DMS 273 treated with DMSO at 0.1 percent for 48 hours (cell line): ENCODE results near the gene SPAG17.

Experiments
- DNase-seq: peaks from one replicate; lab custom pipeline; 2025; lab: John Stamatoyannopoulos, UW

The SPAG17 gene

DNA sequence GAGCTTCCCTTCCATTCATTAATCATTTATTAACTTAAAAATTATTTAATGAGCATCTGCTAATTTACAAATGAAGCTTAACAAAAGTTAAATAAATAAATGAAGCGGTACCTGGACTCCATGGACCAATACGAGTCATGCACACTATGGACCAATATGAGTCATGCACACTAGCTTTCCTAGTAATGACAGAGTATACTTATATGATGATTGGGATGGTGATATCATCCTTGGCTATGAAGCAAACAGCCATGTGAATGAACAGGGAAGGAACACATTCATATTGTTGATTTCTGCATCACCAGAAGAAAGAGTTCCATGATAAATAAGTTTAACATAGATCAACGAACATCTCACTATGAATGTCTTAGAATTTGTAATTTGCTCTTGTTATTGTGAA lies 109.9 kb downstream of the SPAG17 start:
- no peak for DNase-seq

GRCh38 chr1:118073648-118074435 lies 111.2 kb downstream of the SPAG17 start:
- no peak for DNase-seq

GRCh38 chr1:118049981-118050380 lies 135.0 kb downstream of the SPAG17 start:
- DNase-seq, result no peak

DNA sequence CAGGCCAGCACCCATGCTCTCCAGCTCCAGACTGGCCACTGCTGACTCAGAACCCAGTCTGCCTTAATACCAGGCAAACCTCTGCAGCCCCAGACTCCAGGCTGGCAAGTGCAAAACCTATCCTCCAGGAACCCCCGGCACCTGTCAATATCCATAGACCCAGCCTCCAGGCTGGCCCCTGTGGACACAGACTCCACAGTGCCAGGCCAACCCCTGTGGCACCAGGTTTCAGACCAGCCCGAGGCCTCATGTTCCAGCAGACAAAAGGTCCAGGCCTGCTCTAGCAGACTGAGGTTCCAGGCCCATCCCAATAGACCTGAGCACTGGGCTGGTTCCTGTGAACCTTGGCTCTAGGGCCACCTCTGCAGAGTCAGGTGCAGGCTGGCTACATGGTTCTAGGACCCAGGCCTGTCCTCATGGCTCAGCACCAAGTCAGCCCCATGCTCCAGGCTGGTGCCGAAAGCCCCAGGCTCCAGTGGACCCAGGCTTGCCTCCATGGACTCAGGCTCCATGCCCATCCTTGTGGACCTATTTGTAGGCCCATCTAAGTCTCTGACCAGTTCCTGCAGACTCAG lies 137.3 kb downstream of the SPAG17 start:
- no peak for DNase-seq

- no peak for DNase-seq
These were observed 137.9 kb downstream of the SPAG17 start for GRCh38 chr1:118047006-118047649.

- DNase-seq, result no peak
These were observed 141.4 kb downstream of the SPAG17 start for GRCh38 chr1:118043624-118044023.

DNA sequence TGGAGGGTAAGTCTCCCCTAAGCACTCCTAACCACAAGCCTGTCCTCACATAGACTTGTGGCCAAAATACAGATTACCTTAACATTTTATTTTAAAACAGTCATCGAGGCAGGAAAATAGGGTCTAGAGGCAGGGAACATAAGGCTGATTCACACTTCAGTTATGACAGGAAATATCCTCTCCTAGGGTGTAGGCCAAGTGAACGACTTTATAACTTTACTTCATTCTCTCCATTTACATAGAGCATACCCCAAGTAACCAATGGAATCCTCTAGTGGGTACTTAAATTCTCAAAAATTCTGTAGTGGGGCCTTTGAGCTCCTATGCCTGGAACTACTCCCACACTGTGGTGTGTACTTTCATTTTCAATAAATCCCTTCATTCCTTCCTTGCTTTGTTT lies 142.5 kb downstream of the SPAG17 start:
- DNase-seq, result no peak

DNA sequence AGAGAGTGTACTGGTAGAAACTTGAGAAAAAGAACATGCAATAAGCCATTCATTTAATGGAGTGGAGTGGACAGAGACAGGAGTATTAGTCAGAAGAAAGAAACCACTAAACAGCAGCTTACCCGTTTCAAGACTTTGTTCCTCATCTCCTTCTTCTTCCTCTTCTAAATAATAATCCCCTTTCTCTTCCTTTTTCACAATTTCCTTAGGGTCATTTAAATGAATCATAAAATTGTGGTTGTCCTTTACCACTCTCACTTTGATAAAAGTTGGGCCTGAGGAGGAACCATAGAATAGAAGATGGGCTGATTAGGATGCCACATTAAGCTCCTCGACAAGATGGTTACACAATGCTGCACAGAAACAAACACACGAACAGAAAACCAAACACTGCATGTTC lies 145.9 kb downstream of the SPAG17 start:
- no peak for DNase-seq

DNA sequence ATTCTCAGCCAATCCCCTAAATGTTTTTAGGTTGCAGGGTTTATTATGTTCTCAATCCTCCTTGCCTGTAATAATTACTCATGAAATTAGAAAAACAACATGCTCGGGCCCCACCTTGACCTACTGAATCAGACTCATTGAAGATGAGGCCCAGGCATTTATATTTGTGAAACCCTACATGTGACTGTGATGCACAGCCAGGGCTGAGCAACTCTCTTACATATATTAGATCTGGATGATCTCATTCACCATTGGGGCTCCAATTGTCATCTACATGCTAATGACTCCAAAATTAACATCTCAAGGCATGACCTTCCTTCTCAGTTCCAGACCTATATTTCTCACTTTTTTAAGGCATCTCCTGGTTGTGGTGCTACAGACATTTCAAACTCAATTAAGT lies 152.1 kb downstream of the SPAG17 start:
- no peak for DNase-seq

DNA sequence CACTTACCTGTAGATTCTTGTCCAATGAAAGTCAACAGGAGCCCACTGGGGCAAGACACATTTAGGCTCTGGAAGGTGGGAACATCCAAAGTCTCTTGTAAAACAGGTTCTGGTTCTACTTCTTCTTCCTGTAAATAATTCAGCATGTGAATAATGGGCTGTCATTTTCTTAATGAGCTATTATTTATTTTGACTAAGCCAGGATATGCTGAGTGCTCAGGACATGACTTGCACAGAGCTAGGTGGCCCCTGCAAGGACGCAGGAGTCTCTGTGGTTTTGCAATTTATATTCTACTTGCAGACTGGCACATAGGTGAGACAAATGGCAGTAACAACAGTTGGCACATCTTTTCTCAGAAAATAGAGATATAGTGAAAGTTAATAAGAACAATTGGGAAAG lies 156.8 kb downstream of the SPAG17 start:
- no peak for DNase-seq

DNA sequence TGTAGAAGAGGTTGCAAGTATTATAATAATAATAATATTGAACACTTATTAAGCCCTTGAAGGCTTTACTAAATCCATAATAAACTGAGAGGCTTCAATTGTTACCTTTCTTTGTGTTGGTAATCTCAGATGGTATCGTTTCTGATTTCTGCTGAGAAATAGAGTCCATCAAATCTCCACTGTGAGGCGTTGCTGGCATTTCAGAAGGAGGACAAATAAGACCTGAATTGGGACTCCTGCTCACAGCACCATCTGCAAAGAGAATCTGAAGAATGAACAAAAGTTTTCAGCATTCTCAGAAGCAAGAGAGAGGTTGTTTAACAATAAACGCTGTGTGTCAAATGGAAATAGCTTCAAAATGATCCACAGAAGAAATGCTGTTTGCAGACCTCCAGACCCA lies 161.8 kb downstream of the SPAG17 start:
- DNase-seq, result no peak

DNA sequence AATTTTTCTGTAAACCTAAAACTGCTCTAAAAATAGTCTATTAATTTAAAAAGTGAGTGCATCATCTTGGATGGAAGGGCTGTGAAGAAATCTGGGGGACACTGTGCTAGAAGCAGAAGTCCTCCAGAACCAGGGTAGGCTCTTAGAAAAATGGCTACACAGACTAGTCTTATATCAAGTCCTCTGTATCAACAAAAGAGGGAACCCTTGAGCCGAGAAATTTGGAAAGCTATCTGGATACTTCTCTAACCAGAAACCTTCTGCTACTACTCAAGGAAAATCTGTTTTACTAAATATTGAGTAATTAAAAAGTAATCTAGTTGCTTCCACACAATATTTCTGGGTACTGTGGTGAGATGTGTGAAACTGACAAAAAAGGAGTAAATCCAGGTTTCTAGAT lies 163.4 kb downstream of the SPAG17 start:
- DNase-seq, result peak; percentile 13

- DNase-seq, result no peak
These were observed 167.0 kb downstream of the SPAG17 start for GRCh38 chr1:118018060-118018459.

- DNase-seq, result no peak
These were observed 171.1 kb downstream of the SPAG17 start for GRCh38 chr1:118013938-118014337.

DNA sequence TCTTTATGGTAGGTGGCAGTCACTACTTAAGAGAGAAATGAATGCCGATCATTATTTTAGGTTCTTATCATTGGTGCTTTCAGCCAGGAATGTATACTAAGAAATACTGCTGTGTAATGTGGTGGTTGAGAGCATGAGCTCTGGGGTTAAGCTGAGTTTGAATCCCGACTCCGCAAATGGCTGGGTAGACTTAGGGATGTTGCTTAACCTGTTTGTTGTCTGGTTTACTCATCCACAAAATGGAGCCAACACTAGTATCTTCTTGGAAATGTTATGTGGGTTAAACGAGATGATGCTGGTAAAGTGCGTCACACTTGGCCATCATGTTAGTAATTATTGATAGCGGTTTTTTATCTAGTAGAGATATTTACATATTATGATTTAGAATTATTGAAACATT lies 171.7 kb downstream of the SPAG17 start:
- no peak for DNase-seq

- no peak for DNase-seq
These were observed 172.4 kb downstream of the SPAG17 start for GRCh38 chr1:118012515-118013124.

GRCh38 chr1:118008011-118008410 lies 177.0 kb downstream of the SPAG17 start:
- no peak for DNase-seq

GRCh38 chr1:118007391-118007790 lies 177.6 kb downstream of the SPAG17 start:
- no peak for DNase-seq

GRCh38 chr1:118004312-118004711 lies 180.7 kb downstream of the SPAG17 start:
- DNase-seq, result no peak

DNA sequence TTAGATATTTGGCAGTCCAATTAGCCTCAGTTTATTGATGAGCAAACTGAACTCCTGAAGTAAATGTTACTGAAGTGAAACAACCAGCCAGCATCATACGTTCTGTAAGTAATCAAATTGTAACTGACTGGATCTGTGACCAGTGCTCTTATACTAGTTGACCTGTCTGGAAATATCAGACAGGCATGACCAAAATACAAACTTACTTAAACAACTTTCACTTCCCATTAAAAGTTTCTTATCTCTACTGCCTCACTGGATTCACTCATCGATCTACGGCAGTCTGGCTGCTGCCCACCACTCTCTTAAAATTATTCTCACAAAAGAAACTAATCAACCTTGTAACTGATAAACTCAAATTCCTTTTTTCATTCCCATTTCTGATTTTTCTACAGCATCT lies 199.1 kb downstream of the SPAG17 start:
- no peak for DNase-seq

GRCh38 chr1:117985239-117985638 lies 199.8 kb downstream of the SPAG17 start:
- no peak for DNase-seq

DNA sequence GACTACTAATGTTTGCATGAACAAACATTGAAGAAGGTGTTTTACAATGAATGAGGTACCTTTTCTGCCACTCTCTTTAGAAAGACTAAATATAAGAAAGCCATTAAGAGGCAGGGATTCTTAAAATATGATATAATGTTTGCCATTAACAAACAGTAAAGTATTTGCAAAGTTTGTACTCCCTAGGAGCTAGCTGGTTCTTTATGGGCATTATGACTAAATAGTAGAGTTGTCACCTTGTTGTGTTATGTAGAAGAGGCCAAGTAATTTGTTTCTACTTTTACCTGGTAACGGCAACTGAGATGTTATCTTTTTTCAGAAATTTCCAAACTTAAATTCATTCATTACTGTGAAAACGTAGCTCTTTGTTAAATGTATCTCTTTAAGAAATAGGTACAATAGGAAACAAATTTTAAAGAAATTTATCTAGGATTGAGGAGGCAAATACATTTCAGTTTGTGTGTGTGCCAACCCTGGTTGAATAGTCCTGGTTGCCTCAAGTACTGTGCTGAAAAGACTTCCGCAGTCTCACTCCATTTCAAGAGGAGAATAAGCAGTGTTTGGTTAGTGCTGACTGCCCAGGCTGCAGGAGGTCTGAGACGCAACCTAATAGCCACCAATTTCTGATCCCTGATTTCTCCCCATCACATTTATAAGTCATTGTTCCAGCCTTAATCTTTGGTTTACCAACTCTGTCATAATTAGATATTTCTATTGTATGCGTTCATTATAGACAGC lies 203.4 kb downstream of the SPAG17 start:
- DNase-seq, result no peak
